Measurements from ENCODE around the gene FN1. TPM values are rescaled to one million over a fixed set of nuclear protein-coding genes. Genes with fewer than 3 reads are reported as not detected.

Gene FN1
- total RNA-seq, 1 donor from 2014 or later, result not detected

- Mint-ChIP-seq H3K4me3 (no peak overlapping the region), H3K27me3 (peaks cover 3% of the 10 kb centered on the region), H3K27ac (no peak overlapping the region), H3K4me1 (no peaks in the 10 kb centered on the region), H3K36me3 (ENCODE audit: low read depth) (no peaks in the 10 kb centered on the region), H3K9me3 (no peaks in the 10 kb centered on the region)
- no peak for TF ChIP-seq CTCF (IDR thresholded peaks at IDR 0.05)
- CTCF ChIA-PET, result no interaction called here
- ATAC-seq (ENCODE audit: low read depth) (no peak), DNase-seq (no peak)
- POLR2A ChIA-PET, result no interaction called here
- intact Hi-C loops (cut with micrococcal nuclease), result no loop called here
Observed at GRCh38 chr2:215404348-215405012, 31.4 kb downstream of the FN1 start.

DNA sequence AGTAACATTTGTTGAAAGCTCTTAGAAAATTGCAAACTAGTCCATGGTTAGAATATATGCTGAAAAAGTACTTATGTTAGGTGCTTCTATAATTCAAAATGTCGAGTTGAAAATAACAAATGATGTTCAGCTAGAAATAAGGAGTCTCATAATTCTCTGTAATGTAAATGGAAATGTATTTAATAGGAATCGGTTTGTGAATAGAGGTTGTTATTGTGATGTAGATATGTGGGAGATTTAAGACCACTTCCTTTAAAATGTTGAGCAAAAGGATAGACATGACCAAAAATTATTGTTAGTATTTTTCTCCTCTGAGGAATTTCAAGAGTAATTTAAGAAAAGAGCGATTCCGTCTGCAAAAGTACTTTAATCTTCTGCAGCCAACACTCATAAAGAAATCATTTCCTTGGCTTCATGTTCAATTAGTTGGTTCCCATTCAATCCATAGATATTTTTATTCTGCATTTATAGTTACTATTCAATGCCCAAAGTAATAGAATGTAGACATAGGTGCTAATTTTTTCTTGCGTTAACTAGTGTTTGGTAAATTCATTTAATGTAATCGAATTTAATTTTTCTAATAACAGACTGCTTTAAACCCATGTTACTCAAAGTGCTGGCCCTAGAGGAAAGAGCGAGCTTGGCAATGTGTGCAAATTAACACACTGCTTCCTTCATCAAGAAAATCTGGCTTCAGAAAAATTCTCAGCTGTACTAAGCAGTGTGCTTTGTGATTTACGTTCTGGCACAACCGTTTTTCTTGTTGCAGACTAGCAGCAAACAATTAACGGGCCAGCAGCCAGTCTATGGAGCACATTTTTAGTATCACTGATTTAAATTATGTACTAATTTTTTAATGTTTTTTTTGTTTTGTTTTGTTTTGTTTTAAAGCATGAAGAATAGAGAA lies 32.2 kb downstream of the FN1 start:
- H3K4me1 Mint-ChIP-seq, result no peaks in the 10 kb centered on the region
- H3K27me3 Mint-ChIP-seq, result peaks cover 3% of the 10 kb centered on the region
- H3K4me3 Mint-ChIP-seq, result no peak overlapping the region

GRCh38 chr2:215401896-215402379 lies 33.9 kb downstream of the FN1 start:
- DNase-seq (no peak), ATAC-seq (ENCODE audit: low read depth) (no peak)
- ChIA-PET POLR2A (no interaction called here), CTCF (no interaction called here)
- H3K4me1 Mint-ChIP-seq, result no peaks in the 10 kb centered on the region
- TF ChIP-seq CTCF (IDR thresholded peaks at IDR 0.05), result no peak
- H3K4me3 Mint-ChIP-seq, result no peak overlapping the region
- H3K9me3 Mint-ChIP-seq, result no peaks in the 10 kb centered on the region
- H3K36me3 Mint-ChIP-seq (ENCODE audit: low read depth), result no peaks in the 10 kb centered on the region
- intact Hi-C loops (cut with micrococcal nuclease), result no loop called here
- peaks cover 3% of the 10 kb centered on the region for H3K27me3 Mint-ChIP-seq
- H3K27ac Mint-ChIP-seq, result no peak overlapping the region

More for the DNA sequence above, 32.2 kb downstream of the FN1 start:
- POLR2A ChIA-PET, result no interaction called here
- no peak overlapping the region for H3K27ac Mint-ChIP-seq
- DNase-seq, result no peak
- CTCF ChIA-PET, result no interaction called here
- no peak for ATAC-seq (ENCODE audit: low read depth)
- no peak for TF ChIP-seq CTCF (IDR thresholded peaks at IDR 0.05)
- no peaks in the 10 kb centered on the region for H3K36me3 Mint-ChIP-seq (ENCODE audit: low read depth)
- intact Hi-C loops (cut with micrococcal nuclease), result no loop called here
- H3K9me3 Mint-ChIP-seq, result no peaks in the 10 kb centered on the region

- TF ChIP-seq CTCF (IDR thresholded peaks at IDR 0.05), result no peak
- Mint-ChIP-seq H3K9me3 (no peaks in the 10 kb centered on the region), H3K27me3 (no peaks in the 10 kb centered on the region), H3K36me3 (ENCODE audit: low read depth) (no peaks in the 10 kb centered on the region), H3K4me3 (no peak overlapping the region), H3K4me1 (no peaks in the 10 kb centered on the region), H3K27ac (no peak overlapping the region)
- no peak for ATAC-seq (ENCODE audit: low read depth)
- POLR2A ChIA-PET, result interaction anchor here (0.6 kb wide), 1 partner anchor 41 kb away, joined by 7 read pairs; no protein-coding TSS in a partner anchor
- intact Hi-C loops (cut with micrococcal nuclease), result no loop called here
- CTCF ChIA-PET, result no interaction called here
- no peak for DNase-seq
Observed at GRCh38 chr2:215399067-215399716, 36.7 kb downstream of the FN1 start.
